Panc1 (cell line): ENCODE measurements around the gene SLC38A4.

Source experiments
- CTCF ChIP-seq: fragments of 450-650 bp; IDR thresholded peaks from 2 replicates; pipeline ENCODE4 v1.5.1; 2017; ENCODE audit warnings: mild to moderate bottlenecking
- REST ChIP-seq, 2 experiments: IDR thresholded peaks; 2 replicates each; pipeline ENCODE4 v1.6.1; 2011 to 2012; ENCODE audit warnings: low read depth in 2 of 2, control low read depth in 1 of 2, low read length in 1 of 2, mild to moderate bottlenecking in 1 of 2, moderate library complexity in 1 of 2; ENCODE audit not compliant: insufficient read depth in 1 of 2

- no peak for TF ChIP-seq CTCF
- no peak for TF ChIP-seq REST (IDR thresholded peaks at IDR 0.05; ENCODE audit: insufficient read depth in 1 of 2, low read depth in 2 of 2, low read length in 1 of 2)
Observed at GRCh38 chr12:46774322-46774633, 51.5 kb downstream of the SLC38A4 start.
